RWPE2 (cell line): Measurements from ENCODE around the gene ZBTB32.

Experiments
- ATAC-seq: fragments of 200-7000 bp; cut with Tn5 transposase; 3 replicates; pipeline ENCODE4 v1.9.1; 2021; ENCODE audit warnings: low read depth
- DNase-seq: peaks from one replicate; pipeline ENCODE4 v3.0.0-alpha.2; 2020; ENCODE audit warnings: low spot score
- H3K27ac ChIP-seq: fragments of 450-650 bp; 2 replicates; pipeline ENCODE4 v1.5.1; 2017; ENCODE audit warnings: mild to moderate bottlenecking; ENCODE audit not compliant: poor library complexity, severe bottlenecking
- H3K27me3 ChIP-seq: fragments of 250-450 bp; sonication (Bioruptor Pico); 2 replicates; pipeline ENCODE4 v1.5.1; 2021; ENCODE audit warnings: mild to moderate bottlenecking, moderate library complexity; ENCODE audit not compliant: insufficient read depth, poor library complexity, severe bottlenecking
- H3K36me3 ChIP-seq: fragments of 250-450 bp; sonication (Bioruptor Pico); 2 replicates; pipeline ENCODE4 v1.5.1; 2020; ENCODE audit warnings: low read depth, mild to moderate bottlenecking, moderate library complexity
- H3K4me1 ChIP-seq: fragments of 250-450 bp; sonication (Bioruptor Pico); 2 replicates; pipeline ENCODE4 v1.5.1; 2021; ENCODE audit warnings: mild to moderate bottlenecking, moderate library complexity; ENCODE audit not compliant: insufficient read depth, poor library complexity, severe bottlenecking
- H3K4me3 ChIP-seq: fragments of 250-450 bp; sonication (Bioruptor Pico); 2 replicates; pipeline ENCODE4 v1.5.1; 2021; ENCODE audit warnings: mild to moderate bottlenecking, moderate library complexity; ENCODE audit not compliant: severe bottlenecking
- H3K9me3 ChIP-seq: fragments of 250-450 bp; sonication (Bioruptor Pico); 2 replicates; pipeline ENCODE4 v1.5.1; 2021; ENCODE audit warnings: mild to moderate bottlenecking, moderate library complexity; ENCODE audit not compliant: severe bottlenecking
- CTCF ChIP-seq: fragments of 450-650 bp; IDR thresholded peaks from one replicate; pipeline ENCODE4 v1.5.1; 2017; ENCODE audit warnings: mild to moderate bottlenecking, moderate library complexity; ENCODE audit not compliant: poor library complexity, severe bottlenecking

Gene ZBTB32

GRCh38 chr19:35727053-35727955 lies 22.9 kb downstream of the ZBTB32 start:
- no peaks in the 10 kb centered on the region for H3K9me3 ChIP-seq
- ATAC-seq (no peak), DNase-seq (no peak)
- no peak overlapping the region for H3K27ac ChIP-seq
- peaks cover 96% of the 10 kb centered on the region for H3K36me3 ChIP-seq
- H3K4me1 ChIP-seq = no peaks in the 10 kb centered on the region
- no peaks in the 10 kb centered on the region for H3K27me3 ChIP-seq
- H3K4me3 ChIP-seq = no peak overlapping the region
- TF ChIP-seq CTCF = no peak

- ATAC-seq (no peak), DNase-seq (no peak)
- H3K4me3 ChIP-seq = no peak overlapping the region
- no peak overlapping the region for H3K27ac ChIP-seq
- TF ChIP-seq CTCF = no peak
- H3K27me3 ChIP-seq = no peaks in the 10 kb centered on the region
- no peaks in the 10 kb centered on the region for H3K9me3 ChIP-seq
- H3K4me1 ChIP-seq = no peaks in the 10 kb centered on the region
- peaks cover 94% of the 10 kb centered on the region for H3K36me3 ChIP-seq
Observed at GRCh38 chr19:35727956-35728706, 23.8 kb downstream of the ZBTB32 start.

- peaks cover 92% of the 10 kb centered on the region for H3K36me3 ChIP-seq
- no peak overlapping the region for H3K27ac ChIP-seq
- H3K27me3 ChIP-seq = no peaks in the 10 kb centered on the region
- no peak overlapping the region for H3K4me3 ChIP-seq
- no peak for TF ChIP-seq CTCF
- ATAC-seq (no peak), DNase-seq (peak; percentile 65)
- no peaks in the 10 kb centered on the region for H3K4me1 ChIP-seq
- no peaks in the 10 kb centered on the region for H3K9me3 ChIP-seq
Observed at GRCh38 chr19:35729021-35729420, 24.7 kb downstream of the ZBTB32 start.

- H3K4me3 ChIP-seq = no peak overlapping the region
- H3K27me3 ChIP-seq = no peaks in the 10 kb centered on the region
- ATAC-seq = no peak
- H3K27ac ChIP-seq = no peak overlapping the region
- peaks cover 92% of the 10 kb centered on the region for H3K36me3 ChIP-seq
- TF ChIP-seq CTCF = no peak
- no peaks in the 10 kb centered on the region for H3K4me1 ChIP-seq
- DNase-seq = no peak
- no peaks in the 10 kb centered on the region for H3K9me3 ChIP-seq
Observed at GRCh38 chr19:35729763-35730162, 25.4 kb downstream of the ZBTB32 start.
